ENCODE data around the gene CD151. TPM values are rescaled to one million over a fixed set of nuclear protein-coding genes. Genes with fewer than 3 reads are reported as not detected.
A peak's percentile ranks its signal among the peaks of the same experiment; 100 is the strongest.

The CD151 gene
- total and polyA plus RNA-seq, 2 experiments from 2014 or later: 248 to 356 TPM

- Histone ChIP-seq H3K4me2 (peak within 1 kb of the TSS; percentile 17), H3K4me1 (ENCODE audit: insufficient read depth) (no peaks in the 10 kb centered on the region), H3K4me3 (no peak within 1 kb of the TSS), H3K9me2 (replicated peaks; ENCODE audit: insufficient read depth) (no peaks in the 10 kb centered on the region), H3K27me3 (no peaks in the 10 kb centered on the region), H3K79me2 (no peaks in the 10 kb centered on the region), H3K27ac (no peak within 1 kb of the TSS), H3K9me3 (ENCODE audit: low read depth) (no peaks in the 10 kb centered on the region), H3K36me3 (replicated peaks; ENCODE audit: insufficient read depth, low read depth) (no peaks in the 10 kb centered on the region), H2AFZ (no peak within 1 kb of the TSS), H4K20me1 (ENCODE audit: insufficient read depth, poor library complexity, severe bottlenecking) (no peaks in the 10 kb centered on the region)
- TF ChIP-seq EZH2 (IDR thresholded peaks at IDR 0.05; ENCODE audit: borderline replicate concordance) (no peak), CTCF (IDR thresholded peaks at IDR 0.05; ENCODE audit: poor library complexity) (no peak), EZH2phosphoT487 (IDR thresholded peaks at IDR 0.05; ENCODE audit: low read depth, severe bottlenecking, unreplicated experiment) (no peak)
- 19% methylated on average over 29 of the region's 44 CpGs for WGBS (ENCODE audit: low lambda C conversion rate, missing lambda C conversion rate)
- no peak for DNase-seq (ENCODE audit: low spot score)
These were observed 42.8 kb upstream of the CD151 start, which contains the start of gene CEND1 for GRCh38 chr11:789943-790342. TSS of gene CEND1 (minus strand) at chr11:790090. CDS start at chr11:788576, 1,514 bp downstream.

- Histone ChIP-seq H3K27me3 (no peaks in the 10 kb centered on the region), H3K79me2 (peaks cover 4% of the 10 kb centered on the region), H4K20me1 (ENCODE audit: insufficient read depth, poor library complexity, severe bottlenecking) (no peaks in the 10 kb centered on the region), H3K4me2 (no peak overlapping the region), H3K27ac (no peak overlapping the region), H3K4me3 (no peak overlapping the region), H3K36me3 (replicated peaks; ENCODE audit: insufficient read depth, low read depth) (no peaks in the 10 kb centered on the region), H3K9me3 (ENCODE audit: low read depth) (no peaks in the 10 kb centered on the region), H3K9me2 (replicated peaks; ENCODE audit: insufficient read depth) (no peaks in the 10 kb centered on the region), H2AFZ (no peak overlapping the region), H3K4me1 (ENCODE audit: insufficient read depth) (peaks cover 9% of the 10 kb centered on the region)
- 75% methylated on average over 16 of the region's 18 CpGs for WGBS (ENCODE audit: low lambda C conversion rate, missing lambda C conversion rate)
- TF ChIP-seq EZH2 (IDR thresholded peaks at IDR 0.05; ENCODE audit: borderline replicate concordance) (no peak), CTCF (IDR thresholded peaks at IDR 0.05; ENCODE audit: poor library complexity) (no peak), EZH2phosphoT487 (IDR thresholded peaks at IDR 0.05; ENCODE audit: low read depth, severe bottlenecking, unreplicated experiment) (no peak)
- no peak for DNase-seq (ENCODE audit: low spot score)
These were observed 41.8 kb upstream of the CD151 start for GRCh38 chr11:790721-791564.

GRCh38 chr11:791658-792534 lies 40.9 kb upstream of the CD151 start:
- Histone ChIP-seq H3K9me3 (ENCODE audit: low read depth) (no peaks in the 10 kb centered on the region), H3K79me2 (peaks cover 6% of the 10 kb centered on the region), H4K20me1 (ENCODE audit: insufficient read depth, poor library complexity, severe bottlenecking) (no peaks in the 10 kb centered on the region), H3K36me3 (replicated peaks; ENCODE audit: insufficient read depth, low read depth) (no peaks in the 10 kb centered on the region), H3K4me1 (ENCODE audit: insufficient read depth) (peaks cover 19% of the 10 kb centered on the region), H3K9me2 (replicated peaks; ENCODE audit: insufficient read depth) (no peaks in the 10 kb centered on the region), H2AFZ (no peak overlapping the region), H3K27me3 (no peaks in the 10 kb centered on the region), H3K27ac (no peak overlapping the region), H3K4me2 (no peak overlapping the region), H3K4me3 (no peak overlapping the region)
- TF ChIP-seq EZH2 (IDR thresholded peaks at IDR 0.05; ENCODE audit: borderline replicate concordance) (no peak), CTCF (IDR thresholded peaks at IDR 0.05; ENCODE audit: poor library complexity) (no peak), EZH2phosphoT487 (IDR thresholded peaks at IDR 0.05; ENCODE audit: low read depth, severe bottlenecking, unreplicated experiment) (no peak)
- DNase-seq (ENCODE audit: low spot score): no peak
- 96% methylated on average over 48 of the region's 49 CpGs for WGBS (ENCODE audit: low lambda C conversion rate, missing lambda C conversion rate)
